GM12801 (cell line): ENCODE data around the gene OPCML.

Experiments
- TF ChIP-seq, protein P1 (sequence below): IDR thresholded peaks from one replicate; pipeline ENCODE4 v1.5.1; 2011; ENCODE audit warnings: control low read depth; ENCODE audit not compliant: insufficient read length; ENCODE audit errors: extremely low read depth

The OPCML gene

DNA sequence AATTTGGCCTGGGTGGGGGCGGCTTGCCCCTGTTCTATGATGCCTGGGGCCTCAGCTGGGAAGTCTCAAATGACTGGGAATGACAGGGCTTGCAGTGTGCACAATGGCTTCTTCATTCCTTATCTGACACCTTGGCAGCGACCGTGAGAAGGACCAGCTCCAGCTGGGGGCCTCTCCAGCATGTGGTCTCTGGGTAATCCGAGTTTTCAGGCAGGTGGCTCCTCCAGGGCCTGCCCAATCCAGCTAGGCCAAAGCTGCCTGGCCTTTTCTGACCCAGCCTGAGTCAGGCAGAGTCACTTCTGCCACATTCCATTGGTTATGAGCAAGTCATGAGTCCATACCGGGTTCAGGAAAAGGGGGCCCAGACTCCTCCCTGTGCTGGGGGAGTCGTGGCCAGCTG lies 646.0 kb downstream of the OPCML start:
- TF ChIP-seq, protein P1, sequence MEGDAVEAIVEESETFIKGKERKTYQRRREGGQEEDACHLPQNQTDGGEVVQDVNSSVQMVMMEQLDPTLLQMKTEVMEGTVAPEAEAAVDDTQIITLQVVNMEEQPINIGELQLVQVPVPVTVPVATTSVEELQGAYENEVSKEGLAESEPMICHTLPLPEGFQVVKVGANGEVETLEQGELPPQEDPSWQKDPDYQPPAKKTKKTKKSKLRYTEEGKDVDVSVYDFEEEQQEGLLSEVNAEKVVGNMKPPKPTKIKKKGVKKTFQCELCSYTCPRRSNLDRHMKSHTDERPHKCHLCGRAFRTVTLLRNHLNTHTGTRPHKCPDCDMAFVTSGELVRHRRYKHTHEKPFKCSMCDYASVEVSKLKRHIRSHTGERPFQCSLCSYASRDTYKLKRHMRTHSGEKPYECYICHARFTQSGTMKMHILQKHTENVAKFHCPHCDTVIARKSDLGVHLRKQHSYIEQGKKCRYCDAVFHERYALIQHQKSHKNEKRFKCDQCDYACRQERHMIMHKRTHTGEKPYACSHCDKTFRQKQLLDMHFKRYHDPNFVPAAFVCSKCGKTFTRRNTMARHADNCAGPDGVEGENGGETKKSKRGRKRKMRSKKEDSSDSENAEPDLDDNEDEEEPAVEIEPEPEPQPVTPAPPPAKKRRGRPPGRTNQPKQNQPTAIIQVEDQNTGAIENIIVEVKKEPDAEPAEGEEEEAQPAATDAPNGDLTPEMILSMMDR, result no peak

DNA sequence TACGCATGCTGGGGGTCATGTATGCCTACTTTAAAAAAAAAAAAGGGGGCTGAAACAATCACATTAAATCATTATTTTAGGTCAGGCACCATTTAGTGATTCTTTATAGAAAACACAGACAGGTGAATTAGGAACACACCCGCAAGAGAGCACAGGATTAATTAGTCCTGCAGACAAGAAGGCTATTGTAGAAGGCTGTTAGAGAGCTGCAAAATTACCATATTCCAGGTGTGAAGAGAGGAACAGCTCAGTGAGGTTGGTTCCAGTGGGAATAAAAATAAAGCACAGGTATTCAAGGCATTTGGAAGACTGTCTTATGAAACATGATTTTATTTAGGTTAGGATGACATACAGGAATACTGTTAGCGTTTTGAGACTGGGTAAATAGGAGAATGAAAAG lies 649.1 kb downstream of the OPCML start:
- TF ChIP-seq, protein P1, result no peak

DNA sequence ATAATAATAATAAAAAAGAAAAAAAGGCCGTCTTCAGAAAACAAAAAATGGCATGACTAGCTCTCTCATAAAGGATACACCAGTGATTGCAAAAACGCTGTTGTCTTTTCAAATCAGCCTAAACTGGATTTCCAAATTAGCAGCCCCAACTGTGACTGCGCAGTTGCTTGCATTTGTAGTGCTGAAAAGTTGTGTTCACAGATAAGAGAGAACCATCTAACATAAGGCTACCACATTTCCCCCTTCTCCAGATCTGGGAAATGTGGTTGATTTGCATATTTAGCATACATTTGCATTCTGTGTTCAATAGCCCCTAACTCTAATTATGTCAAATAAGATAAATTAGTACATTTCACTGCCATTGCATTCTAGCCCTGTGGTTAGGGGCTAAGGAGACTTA lies 650.7 kb downstream of the OPCML start:
- TF ChIP-seq, protein P1, result no peak

DNA sequence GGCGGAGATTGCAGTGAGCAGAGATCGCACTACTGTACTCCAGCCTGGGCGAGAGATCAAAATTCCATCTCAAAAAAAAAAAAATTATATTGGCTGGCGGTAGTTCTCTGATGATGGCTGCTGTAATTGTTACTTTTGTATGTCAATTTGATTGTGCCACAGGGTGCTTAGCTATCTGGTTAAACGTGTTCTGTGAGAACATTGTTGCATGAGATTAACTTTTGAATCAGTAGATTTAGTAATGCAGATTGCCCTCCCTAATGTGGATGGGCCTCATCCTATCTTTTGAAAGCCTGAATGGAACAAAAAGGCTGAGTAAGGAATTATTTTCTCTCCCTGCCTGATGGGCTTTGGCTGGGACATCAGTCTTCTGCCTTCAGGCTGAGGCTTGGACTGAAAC lies 654.2 kb downstream of the OPCML start:
- TF ChIP-seq, protein P1, result no peak

DNA sequence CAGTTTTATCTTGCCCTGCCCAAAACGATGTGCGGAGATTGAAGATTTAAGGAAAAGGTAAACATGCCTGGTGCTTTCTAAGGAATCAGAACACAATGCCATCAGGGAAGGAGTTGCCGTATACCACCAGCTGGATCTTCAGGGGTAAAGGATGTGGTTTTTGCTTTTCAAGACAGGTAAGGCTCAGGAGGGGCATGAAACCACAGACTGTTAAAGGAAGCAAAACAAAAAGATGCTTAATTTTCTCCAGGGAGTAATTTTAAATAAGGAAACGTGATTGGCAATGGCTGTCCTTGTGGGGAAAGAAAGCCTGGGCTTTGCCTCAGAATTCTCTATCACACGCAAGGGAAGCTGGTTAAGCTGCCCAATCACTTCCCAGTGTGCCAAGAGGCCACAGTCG lies 655.6 kb downstream of the OPCML start:
- TF ChIP-seq, protein P1, result no peak

DNA sequence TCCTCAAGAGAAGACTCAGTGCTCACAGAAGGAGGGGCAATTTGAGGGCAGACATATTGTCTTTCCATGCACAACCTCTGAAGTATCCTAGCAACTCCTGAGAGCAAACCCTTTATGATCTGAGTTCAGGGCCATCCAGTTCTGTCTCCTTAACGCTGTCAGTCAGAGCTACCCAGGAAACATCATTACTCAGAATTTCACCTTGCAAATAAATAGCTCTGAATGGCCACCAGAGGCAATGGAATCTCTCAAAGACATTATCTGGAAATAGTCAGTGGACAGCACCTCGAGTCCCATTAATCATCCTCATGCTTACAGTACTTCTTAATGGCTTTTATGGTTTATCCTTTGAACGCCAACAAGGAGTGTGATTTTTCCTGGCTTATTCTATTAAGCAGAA lies 656.1 kb downstream of the OPCML start:
- TF ChIP-seq, protein P1, result no peak

DNA sequence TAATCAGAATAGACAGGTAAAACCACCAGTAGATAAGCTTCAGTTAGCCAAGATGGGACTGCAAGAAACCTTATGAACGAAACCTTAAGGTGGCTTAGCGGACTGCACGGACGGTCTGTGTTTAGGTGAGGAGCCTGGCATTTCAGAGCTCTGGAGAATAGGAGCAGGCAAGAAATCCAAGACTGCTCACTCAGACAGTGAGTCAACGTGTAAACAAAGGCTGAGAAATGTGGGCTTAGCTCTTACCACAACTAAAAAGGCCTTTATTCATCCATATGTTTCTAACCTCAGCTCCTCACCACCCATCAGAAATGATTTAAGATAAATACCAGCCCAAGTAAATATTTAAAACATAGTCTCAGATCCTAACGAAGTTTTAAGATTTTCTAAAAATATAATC lies 657.7 kb downstream of the OPCML start:
- TF ChIP-seq, protein P1, result no peak

DNA sequence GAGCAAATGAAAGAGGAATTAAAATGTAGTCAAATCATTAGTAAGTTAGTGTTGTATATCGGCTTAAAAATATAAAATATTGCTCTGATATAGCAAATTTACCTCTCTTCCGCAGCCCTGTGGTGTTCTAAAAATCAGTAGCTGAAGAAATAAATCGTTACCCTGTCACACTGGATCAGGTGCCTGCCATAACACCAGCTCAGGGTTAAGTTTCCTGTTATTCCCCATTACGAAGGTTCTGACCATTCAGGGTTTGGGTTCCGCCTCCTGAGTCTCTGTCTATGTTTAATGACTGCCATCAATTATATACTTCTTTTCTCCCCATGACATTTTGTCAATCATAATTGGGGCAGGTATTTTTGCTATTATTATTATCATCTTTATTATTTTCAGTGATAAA lies 658.5 kb downstream of the OPCML start:
- TF ChIP-seq, protein P1, result no peak
